Osteoblast (primary cell): ENCODE measurements around the gene CHST11. TPM values are rescaled to one million over a fixed set of nuclear protein-coding genes. Genes with fewer than 3 reads are reported as not detected.

Source experiments
- DNase-seq: peaks from one replicate; pipeline ENCODE4 v3.0.0; 2011; ENCODE audit warnings: low spot score, mixed read lengths; ENCODE audit not compliant: insufficient read length; ENCODE audit errors: missing footprints
- H2AFZ ChIP-seq: 2 replicates; pipeline ENCODE4 v1.6.0; 2011; ENCODE audit warnings: mild to moderate bottlenecking, low read length
- H3K27ac ChIP-seq: 2 replicates; pipeline ENCODE4 v1.5.1; 2011; ENCODE audit warnings: mild to moderate bottlenecking, low read depth, low read length, moderate library complexity
- H3K27me3 ChIP-seq: 2 replicates; pipeline ENCODE4 v1.6.0; 2012; ENCODE audit warnings: mild to moderate bottlenecking, control low read depth, inconsistent platforms, low read length, moderate library complexity; ENCODE audit not compliant: insufficient read depth
- H3K36me3 ChIP-seq: 2 replicates; pipeline ENCODE4 v1.5.1; 2011; ENCODE audit warnings: mild to moderate bottlenecking, low read length, control low read depth, moderate library complexity; ENCODE audit not compliant: insufficient read depth
- H3K4me1 ChIP-seq: 2 replicates; pipeline ENCODE4 v1.5.1; 2011; ENCODE audit warnings: mild to moderate bottlenecking, low read length, control low read depth, moderate library complexity; ENCODE audit not compliant: insufficient read depth
- H3K4me2 ChIP-seq: 2 replicates; pipeline ENCODE4 v1.6.0; 2011; ENCODE audit warnings: mild to moderate bottlenecking, low read length; ENCODE audit not compliant: insufficient read depth
- H3K4me3 ChIP-seq: fragments of 200-600 bp; sonication (generic); 3 replicates; pipeline ENCODE4 v1.5.1; 2012; ENCODE audit warnings: mild to moderate bottlenecking, low read length, inconsistent platforms; ENCODE audit not compliant: insufficient read depth
- H3K79me2 ChIP-seq: 2 replicates; pipeline ENCODE4 v1.6.0; 2012; ENCODE audit warnings: mild to moderate bottlenecking, low read length, control low read depth, inconsistent platforms; ENCODE audit not compliant: insufficient read depth
- H3K9me3 ChIP-seq: 2 replicates; pipeline ENCODE4 v1.5.1; 2011; ENCODE audit warnings: low read depth, low read length, control low read depth
- H4K20me1 ChIP-seq: 2 replicates; pipeline ENCODE4 v1.6.0; 2012; ENCODE audit warnings: mild to moderate bottlenecking, low read length, control low read depth; ENCODE audit not compliant: insufficient read depth
- total RNA-seq: library from RNA; depleted of rRNA; stranded (reverse); fragments of >200 nt; gene quantifications from 2 replicates; pipeline ENCODE4 v1.2.3, GENCODE V29; 2012
- TF ChIP-seq, protein P1 (sequence below): IDR thresholded peaks from 2 replicates; pipeline ENCODE4 v1.5.1; 2011; ENCODE audit warnings: mild to moderate bottlenecking, low read depth, low read length, moderate library complexity; ENCODE audit errors: extremely low read depth

Gene CHST11
- total RNA-seq, 1 donor = 24.6 TPM

- Histone ChIP-seq H2AFZ (no peak overlapping the region), H3K4me2 (no peak overlapping the region), H3K4me1 (no peaks in the 10 kb centered on the region), H3K27me3 (peaks cover 16% of the 10 kb centered on the region), H3K4me3 (no peak overlapping the region), H3K79me2 (no peaks in the 10 kb centered on the region), H3K36me3 (no peaks in the 10 kb centered on the region), H4K20me1 (no peaks in the 10 kb centered on the region), H3K9me3 (no peaks in the 10 kb centered on the region), H3K27ac (no peak overlapping the region)
- TF ChIP-seq, protein P1, sequence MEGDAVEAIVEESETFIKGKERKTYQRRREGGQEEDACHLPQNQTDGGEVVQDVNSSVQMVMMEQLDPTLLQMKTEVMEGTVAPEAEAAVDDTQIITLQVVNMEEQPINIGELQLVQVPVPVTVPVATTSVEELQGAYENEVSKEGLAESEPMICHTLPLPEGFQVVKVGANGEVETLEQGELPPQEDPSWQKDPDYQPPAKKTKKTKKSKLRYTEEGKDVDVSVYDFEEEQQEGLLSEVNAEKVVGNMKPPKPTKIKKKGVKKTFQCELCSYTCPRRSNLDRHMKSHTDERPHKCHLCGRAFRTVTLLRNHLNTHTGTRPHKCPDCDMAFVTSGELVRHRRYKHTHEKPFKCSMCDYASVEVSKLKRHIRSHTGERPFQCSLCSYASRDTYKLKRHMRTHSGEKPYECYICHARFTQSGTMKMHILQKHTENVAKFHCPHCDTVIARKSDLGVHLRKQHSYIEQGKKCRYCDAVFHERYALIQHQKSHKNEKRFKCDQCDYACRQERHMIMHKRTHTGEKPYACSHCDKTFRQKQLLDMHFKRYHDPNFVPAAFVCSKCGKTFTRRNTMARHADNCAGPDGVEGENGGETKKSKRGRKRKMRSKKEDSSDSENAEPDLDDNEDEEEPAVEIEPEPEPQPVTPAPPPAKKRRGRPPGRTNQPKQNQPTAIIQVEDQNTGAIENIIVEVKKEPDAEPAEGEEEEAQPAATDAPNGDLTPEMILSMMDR = no peak
- no peak for DNase-seq
Observed at GRCh38 chr12:104419717-104420116, 37.0 kb upstream of the CHST11 start.

DNA sequence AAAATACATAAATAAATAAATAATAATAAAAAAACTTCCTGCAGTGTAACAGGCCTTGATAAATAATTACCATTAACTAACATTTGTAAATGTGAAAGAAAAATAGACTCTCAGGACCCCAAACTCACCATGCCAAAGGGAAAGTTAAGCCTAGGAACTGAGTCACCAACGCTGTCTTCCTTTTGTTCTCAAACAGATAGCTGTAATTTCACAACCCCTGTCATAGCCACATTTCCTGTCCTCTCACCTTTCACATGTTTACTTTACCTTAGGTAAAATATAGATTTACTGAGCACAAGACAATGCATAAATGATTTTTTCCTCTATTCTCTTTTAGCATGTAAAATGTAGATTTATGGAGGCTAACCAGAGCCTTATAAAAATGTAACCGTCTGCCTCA is 35.9 kb upstream of the CHST11 start:
- Histone ChIP-seq H4K20me1 (no peaks in the 10 kb centered on the region), H3K27ac (no peak overlapping the region), H3K27me3 (peaks cover 16% of the 10 kb centered on the region), H3K4me1 (no peaks in the 10 kb centered on the region), H2AFZ (no peak overlapping the region), H3K4me3 (no peak overlapping the region), H3K36me3 (no peaks in the 10 kb centered on the region), H3K79me2 (no peaks in the 10 kb centered on the region), H3K4me2 (no peak overlapping the region), H3K9me3 (no peaks in the 10 kb centered on the region)
- DNase-seq = no peak
- TF ChIP-seq, protein P1 = no peak

DNA sequence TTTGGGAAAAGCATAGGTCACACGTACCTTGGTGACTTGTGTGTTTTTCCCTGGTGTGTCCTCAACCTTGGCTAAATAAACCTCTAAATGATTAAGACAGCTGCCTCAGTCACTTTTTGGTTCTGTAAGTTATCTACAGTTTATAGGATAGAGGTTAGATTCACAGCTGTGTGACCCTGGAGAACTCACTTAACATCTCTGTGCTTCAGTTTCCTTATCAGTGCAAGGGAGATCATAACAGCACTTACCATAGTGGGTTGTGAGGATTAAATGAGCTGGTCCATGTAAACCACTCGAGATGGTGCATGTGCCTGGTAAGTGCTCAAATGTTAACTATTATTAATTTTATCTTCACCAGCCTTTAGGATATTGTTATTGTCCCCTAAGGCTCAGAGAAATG is 35.4 kb upstream of the CHST11 start:
- DNase-seq = no peak
- H3K4me2 ChIP-seq = no peak overlapping the region
- no peaks in the 10 kb centered on the region for H3K36me3 ChIP-seq
- no peak overlapping the region for H3K4me3 ChIP-seq
- no peaks in the 10 kb centered on the region for H4K20me1 ChIP-seq
- H3K4me1 ChIP-seq = no peaks in the 10 kb centered on the region
- H3K9me3 ChIP-seq = no peaks in the 10 kb centered on the region
- no peak overlapping the region for H2AFZ ChIP-seq
- H3K27ac ChIP-seq = no peak overlapping the region
- TF ChIP-seq, protein P1 = no peak
- H3K27me3 ChIP-seq = peaks cover 13% of the 10 kb centered on the region
- no peaks in the 10 kb centered on the region for H3K79me2 ChIP-seq

- H3K36me3 ChIP-seq = no peaks in the 10 kb centered on the region
- no peaks in the 10 kb centered on the region for H3K79me2 ChIP-seq
- H3K4me1 ChIP-seq = no peaks in the 10 kb centered on the region
- no peaks in the 10 kb centered on the region for H3K9me3 ChIP-seq
- peaks cover 13% of the 10 kb centered on the region for H3K27me3 ChIP-seq
- H2AFZ ChIP-seq = no peak overlapping the region
- no peak overlapping the region for H3K4me2 ChIP-seq
- no peaks in the 10 kb centered on the region for H4K20me1 ChIP-seq
- H3K27ac ChIP-seq = no peak overlapping the region
- H3K4me3 ChIP-seq = no peak overlapping the region
- DNase-seq = no peak
- TF ChIP-seq, protein P1 = no peak
Observed at GRCh38 chr12:104422441-104422840, 34.3 kb upstream of the CHST11 start.
